Stomach (tissue), 9 donors: ENCODE data around the gene PLCXD3. TPM values are rescaled to one million over a fixed set of nuclear protein-coding genes. Genes with fewer than 3 reads are reported as not detected.

Experiments used
- DNase-seq, 2 donors: peaks; one replicate each; pipeline versions ENCODE4 v3.0.0 to v3.0.0-alpha.2; 2013 to 2019
- H3K27ac ChIP-seq, 5 donors: fragments of 200-600 bp in 4 of 5; sonication (generic) in 4 of 5; one replicate each; pipeline ENCODE4 v1.5.1; 2013 to 2019; ENCODE audit warnings: mild to moderate bottlenecking in 1 of 5, moderate library complexity in 1 of 5
- H3K27me3 ChIP-seq, 3 donors: fragments of 200-600 bp; sonication (generic); one replicate each; pipeline ENCODE4 v1.5.1; 2017 to 2019; ENCODE audit warnings: mixed run types in 1 of 3
- H3K36me3 ChIP-seq, 4 donors: fragments of 200-600 bp; sonication (generic); 1 replicate in 3 of 4; 2 replicates in 1 of 4; pipeline ENCODE4 v1.5.1; 2016 to 2019
- H3K4me1 ChIP-seq, 4 donors: fragments of 200-600 bp; sonication (generic); one replicate each; pipeline ENCODE4 v1.5.1; 2016 to 2019
- H3K4me3 ChIP-seq, 4 donors: fragments of 200-600 bp; sonication (generic) in 3 of 4; one replicate each; pipeline ENCODE4 v1.5.1; 2016 to 2019; ENCODE audit warnings: mild to moderate bottlenecking in 1 of 4
- H3K9me3 ChIP-seq, 4 donors: fragments of 200-600 bp; sonication (generic); one replicate each; pipeline ENCODE4 v1.5.1; 2016 to 2019
- EP300 ChIP-seq: sonication (generic); formaldehyde crosslinking; IDR thresholded peaks from one replicate; pipeline ENCODE4 v1.6.1; 2017; ENCODE audit warnings: antibody characterized with exemption
- POLR2A ChIP-seq, 4 donors: fragments of 450-650 bp; IDR thresholded peaks; one replicate each; pipeline ENCODE4 v1.6.1; 2016; ENCODE audit warnings: antibody characterized with exemption in 4 of 4, control low read depth in 2 of 4, mild to moderate bottlenecking in 1 of 4, moderate library complexity in 1 of 4
- POLR2AphosphoS5 ChIP-seq, 3 donors: sonication (generic); formaldehyde crosslinking; IDR thresholded peaks; one replicate each; pipeline ENCODE4 v1.6.1; 2016; ENCODE audit warnings: antibody characterized with exemption in 3 of 3
- WGBS, 5 donors: extraction: QIAGEN DNeasy Blood & Tissue Kit in 3 of 5; methylation state at CpG; one replicate each; pipeline versions ENCODE4 v1.1.5 to v1.1.7; 2013 to 2018; 5-methylcytosine and 5-hydroxymethylcytosine counted together
- intact Hi-C: fragments of 100-400 bp; cut with DNase I; formaldehyde crosslinking; loops from one replicate; pipeline ENCODE4 v1.15.1; 2023; ENCODE audit warnings: low total_unique reads
- polyA plus RNA-seq, 3 donors: library from polyadenylated mRNA; stranded (reverse); fragments of 200-250 nt; gene quantifications; one replicate each; pipeline ENCODE4 v1.2.3, GENCODE V29; 2013
- total RNA-seq, 5 donors: library from RNA; depleted of rRNA; stranded (reverse); fragments of >200 nt; gene quantifications; one replicate each; pipeline versions ENCODE4 v1.1.0 to v1.2.3, GENCODE V29; 2014 to 2016
- TF ChIP-seq, protein P1 (sequence below), 7 experiments: fragments of 450-650 bp in 4 of 7; fragments of 200-600 bp in 3 of 7; sonication (generic) in 3 of 7; IDR thresholded peaks; one replicate each; pipeline ENCODE4 v1.5.1; 2016 to 2019; ENCODE audit warnings: antibody characterized with exemption in 7 of 7, control low read depth in 2 of 7, mild to moderate bottlenecking in 1 of 7
- donor health status: healthy with polysubstance abuse.
- donor health status: Bipolar disorder and iron deficiency.
- donor health status: healthy.

The PLCXD3 gene
- total and polyA plus RNA-seq, 8 donors = 1.2 to 3.5 (median 2.6) TPM; not detected in 1

- no peaks in the 10 kb centered on the region for H3K9me3 ChIP-seq
- H3K36me3 ChIP-seq = no peaks in the 10 kb centered on the region
- TF ChIP-seq, protein P1, sequence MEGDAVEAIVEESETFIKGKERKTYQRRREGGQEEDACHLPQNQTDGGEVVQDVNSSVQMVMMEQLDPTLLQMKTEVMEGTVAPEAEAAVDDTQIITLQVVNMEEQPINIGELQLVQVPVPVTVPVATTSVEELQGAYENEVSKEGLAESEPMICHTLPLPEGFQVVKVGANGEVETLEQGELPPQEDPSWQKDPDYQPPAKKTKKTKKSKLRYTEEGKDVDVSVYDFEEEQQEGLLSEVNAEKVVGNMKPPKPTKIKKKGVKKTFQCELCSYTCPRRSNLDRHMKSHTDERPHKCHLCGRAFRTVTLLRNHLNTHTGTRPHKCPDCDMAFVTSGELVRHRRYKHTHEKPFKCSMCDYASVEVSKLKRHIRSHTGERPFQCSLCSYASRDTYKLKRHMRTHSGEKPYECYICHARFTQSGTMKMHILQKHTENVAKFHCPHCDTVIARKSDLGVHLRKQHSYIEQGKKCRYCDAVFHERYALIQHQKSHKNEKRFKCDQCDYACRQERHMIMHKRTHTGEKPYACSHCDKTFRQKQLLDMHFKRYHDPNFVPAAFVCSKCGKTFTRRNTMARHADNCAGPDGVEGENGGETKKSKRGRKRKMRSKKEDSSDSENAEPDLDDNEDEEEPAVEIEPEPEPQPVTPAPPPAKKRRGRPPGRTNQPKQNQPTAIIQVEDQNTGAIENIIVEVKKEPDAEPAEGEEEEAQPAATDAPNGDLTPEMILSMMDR (IDR thresholded peaks at IDR 0.05) = no peak
- TF ChIP-seq EP300 (no peak), POLR2AphosphoS5 (IDR thresholded peaks at IDR 0.05) (no peak), POLR2A (IDR thresholded peaks at IDR 0.05) (no peak)
- no peak for DNase-seq
- H3K27ac ChIP-seq = no peak overlapping the region
- WGBS, 5 donors = 49 to 64% (median 60%) methylated on average over 2 of the region's 2 CpGs
- H3K27me3 ChIP-seq = no peaks in the 10 kb centered on the region
- H3K4me1 ChIP-seq = no peaks in the 10 kb centered on the region
- intact Hi-C loops = no loop called here
- no peak overlapping the region for H3K4me3 ChIP-seq
Observed at GRCh38 chr5:41418220-41419031, 92.0 kb downstream of the PLCXD3 start.

DNA sequence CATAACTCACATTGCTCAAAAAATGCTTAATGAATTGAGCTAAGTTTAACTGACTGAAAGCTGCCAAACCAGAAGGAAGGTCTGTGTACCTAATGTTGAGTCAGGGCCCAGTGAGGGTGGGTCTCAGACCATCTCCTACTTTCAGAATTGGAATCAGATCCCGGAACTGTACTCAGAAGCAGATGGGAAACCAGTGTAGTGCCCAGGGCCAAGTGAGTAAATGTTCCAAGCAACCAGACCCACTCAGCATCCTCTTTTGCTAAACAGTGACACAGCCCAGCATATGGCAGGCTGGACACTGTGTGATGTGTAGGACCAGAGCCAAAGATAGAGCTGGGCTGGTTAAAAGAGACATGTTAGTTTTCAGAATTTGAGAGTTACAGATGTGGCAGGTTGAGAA is 94.1 kb downstream of the PLCXD3 start:
- Histone ChIP-seq H3K4me3 (no peak overlapping the region), H3K9me3 (no peaks in the 10 kb centered on the region), H3K4me1 (no peaks in the 10 kb centered on the region), H3K27me3 (no peaks in the 10 kb centered on the region), H3K36me3 (no peaks in the 10 kb centered on the region), H3K27ac (no peak overlapping the region)
- TF ChIP-seq EP300 = no peak
- no peak for TF ChIP-seq POLR2AphosphoS5 (IDR thresholded peaks at IDR 0.05)
- TF ChIP-seq, protein P1 (IDR thresholded peaks at IDR 0.05) = no peak
- no peak for TF ChIP-seq POLR2A (IDR thresholded peaks at IDR 0.05)
- DNase-seq = no peak
- WGBS, 5 donors = 67 to 90% (median 76%) methylated on average over 1 of the region's 1 CpG
- intact Hi-C loops = no loop called here

- Histone ChIP-seq H3K27me3 (no peaks in the 10 kb centered on the region), H3K27ac (no peak overlapping the region), H3K4me3 (no peak overlapping the region), H3K9me3 (no peaks in the 10 kb centered on the region), H3K4me1 (no peaks in the 10 kb centered on the region), H3K36me3 (no peaks in the 10 kb centered on the region)
- WGBS, 5 donors = 61 to 85% (median 69%) methylated on average over 1 of the region's 1 CpG
- TF ChIP-seq EP300 = no peak
- TF ChIP-seq, protein P1 (IDR thresholded peaks at IDR 0.05) = no peak
- no peak for TF ChIP-seq POLR2AphosphoS5 (IDR thresholded peaks at IDR 0.05)
- no peak for TF ChIP-seq POLR2A (IDR thresholded peaks at IDR 0.05)
- intact Hi-C loops = no loop called here
- no peak for DNase-seq
Observed at GRCh38 chr5:41415242-41415641, 95.2 kb downstream of the PLCXD3 start.

GRCh38 chr5:41414598-41414997 is 95.8 kb downstream of the PLCXD3 start:
- intact Hi-C loops = no loop called here
- TF ChIP-seq POLR2AphosphoS5 (IDR thresholded peaks at IDR 0.05) (no peak), POLR2A (IDR thresholded peaks at IDR 0.05) (no peak), EP300 (no peak)
- TF ChIP-seq, protein P1 (IDR thresholded peaks at IDR 0.05) = no peak
- Histone ChIP-seq H3K27ac (no peak overlapping the region), H3K36me3 (no peaks in the 10 kb centered on the region), H3K4me1 (no peaks in the 10 kb centered on the region), H3K4me3 (no peak overlapping the region), H3K27me3 (no peaks in the 10 kb centered on the region), H3K9me3 (no peaks in the 10 kb centered on the region)
- no peak for DNase-seq
- WGBS, 5 donors = 72 to 91% (median 82%) methylated on average over 2 of the region's 2 CpGs
